Measurements from ENCODE around the gene SYNE2. TPM values are rescaled to one million over a fixed set of nuclear protein-coding genes. Genes with fewer than 3 reads are reported as not detected.

Gene SYNE2
- total and polyA plus RNA-seq, 4 experiments from 2014 or later: 14.2 to 280 (median 189) TPM

DNA sequence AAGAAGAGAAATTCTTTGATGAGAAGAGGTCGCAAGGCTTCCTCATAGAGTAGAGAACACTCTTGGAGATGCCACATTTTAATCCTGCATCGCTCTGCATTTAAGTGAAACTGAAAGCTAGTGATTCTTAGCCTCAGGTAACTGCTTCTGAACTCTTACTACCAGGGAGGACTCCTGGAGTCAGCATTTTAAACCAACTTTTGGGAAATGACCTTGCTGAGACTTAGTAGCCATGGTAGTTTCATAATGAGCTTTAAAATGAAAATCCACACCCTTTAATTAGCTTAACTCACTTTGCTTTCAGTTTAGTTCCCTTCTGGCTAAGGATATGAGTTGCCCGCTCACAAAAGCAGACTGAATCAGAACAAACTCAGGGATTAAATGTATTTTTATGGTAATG lies 80.3 kb downstream of the SYNE2 start:
- Mint-ChIP-seq H3K36me3 (peaks cover 9 to 10% of the 10 kb centered on the region in 2 donors), H3K4me1 (peaks cover 25 to 48% (median 33%) of the 10 kb centered on the region in 4 donors), H3K9me3 (no peaks in the 10 kb centered on the region), H3K27me3 (no peaks in the 10 kb centered on the region), H3K4me3 (peak overlapping the region; percentile 7 to 79 (median 70)), H3K27ac (peak overlapping the region; percentile 17 to 84 (median 66))
- intact Hi-C loops (cut with micrococcal nuclease): loop anchor here (5.0 kb wide), 1 partner anchor 41 kb away; no protein-coding TSS in a partner anchor
- Histone ChIP-seq H3K4me1 (ENCODE audit: insufficient read depth, low read length) (peaks cover 56% of the 10 kb centered on the region), H3K4me3 (ENCODE audit: low read length in 2 of 2) (peak overlapping the region in 1 of 2 donors; percentile 3), H3K27ac (ENCODE audit: low read depth, low read length) (peak overlapping the region; percentile 14), H3K27me3 (ENCODE audit: insufficient read depth, low read length) (no peaks in the 10 kb centered on the region), H3K36me3 (ENCODE audit: insufficient read depth, low read length) (no peaks in the 10 kb centered on the region), H3K9me3 (ENCODE audit: control insufficient read depth in 1 of 2, low read length in 2 of 2) (no peaks in the 10 kb centered on the region)
- ChIA-PET POLR2A (ENCODE audit: partially characterized antibody) (interaction anchor here (0.8 to 2.2 kb wide), 6 partner anchors 10 to 80 kb away, joined by 3 to 9 read pairs (median 6); partner anchors contain the start of gene SYNE2), CTCF (ENCODE audit: partially characterized antibody) (interaction anchor here (0.7 to 1.8 kb wide), 4 partner anchors 9 to 81 kb away, joined by 3 to 6 read pairs (median 4); partner anchors contain the start of gene SYNE2)
- peak in 3 of 5 donors; percentile 5 to 18 (median 17) for DNase-seq

DNA sequence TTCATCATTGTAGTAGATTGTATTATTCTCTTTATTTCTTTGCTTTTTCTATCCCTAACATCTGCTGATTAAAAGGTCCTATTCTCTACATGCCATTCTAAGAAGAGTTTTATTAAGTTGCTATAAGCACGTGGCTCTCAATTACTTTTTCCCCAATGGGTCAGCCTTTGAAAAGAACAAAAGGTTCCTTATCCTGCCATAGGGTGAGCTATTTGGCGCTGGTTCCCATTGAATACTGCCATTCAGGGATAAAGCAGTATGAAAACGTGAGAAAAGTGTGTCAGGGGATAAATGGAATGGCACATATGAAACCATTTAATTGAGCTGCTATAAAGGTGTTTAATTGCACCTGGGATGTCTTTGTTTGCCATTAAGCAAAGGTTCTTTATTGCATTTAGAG lies 80.9 kb downstream of the SYNE2 start:
- intact Hi-C loops (cut with micrococcal nuclease): loop anchor here (5.0 kb wide), 1 partner anchor 41 kb away; no protein-coding TSS in a partner anchor
- H3K27me3 ChIP-seq (ENCODE audit: insufficient read depth, low read length): no peaks in the 10 kb centered on the region
- DNase-seq: no peak
- H3K4me1 ChIP-seq (ENCODE audit: insufficient read depth, low read length): peaks cover 62% of the 10 kb centered on the region
- Mint-ChIP-seq H3K27ac (peak overlapping the region; percentile 1 to 84 (median 59)), H3K36me3 (peaks cover 7 to 9% of the 10 kb centered on the region in 2 donors), H3K27me3 (no peaks in the 10 kb centered on the region), H3K9me3 (no peaks in the 10 kb centered on the region), H3K4me3 (peak overlapping the region in 6 of 8 donors; percentile 14 to 79 (median 53)), H3K4me1 (peaks cover 22 to 42% (median 29%) of the 10 kb centered on the region in 4 donors)
- no peak overlapping the region for H3K27ac ChIP-seq (ENCODE audit: low read depth, low read length)
- CTCF ChIA-PET (ENCODE audit: partially characterized antibody): interaction anchor here (0.7 to 1.8 kb wide), 3 partner anchors 9 to 81 kb away, joined by 4 to 6 read pairs (median 4); partner anchors contain the start of gene SYNE2
- no peak overlapping the region for H3K4me3 ChIP-seq (ENCODE audit: low read length in 2 of 2)
- no peaks in the 10 kb centered on the region for H3K36me3 ChIP-seq (ENCODE audit: insufficient read depth, low read length)
- POLR2A ChIA-PET (ENCODE audit: partially characterized antibody): interaction anchor here (0.5 to 2.2 kb wide), 6 partner anchors 10 to 553 kb away, joined by 3 to 9 read pairs (median 6); partner anchors contain the start of gene SYNE2
- no peaks in the 10 kb centered on the region for H3K9me3 ChIP-seq (ENCODE audit: control insufficient read depth in 1 of 2, low read length in 2 of 2)

DNA sequence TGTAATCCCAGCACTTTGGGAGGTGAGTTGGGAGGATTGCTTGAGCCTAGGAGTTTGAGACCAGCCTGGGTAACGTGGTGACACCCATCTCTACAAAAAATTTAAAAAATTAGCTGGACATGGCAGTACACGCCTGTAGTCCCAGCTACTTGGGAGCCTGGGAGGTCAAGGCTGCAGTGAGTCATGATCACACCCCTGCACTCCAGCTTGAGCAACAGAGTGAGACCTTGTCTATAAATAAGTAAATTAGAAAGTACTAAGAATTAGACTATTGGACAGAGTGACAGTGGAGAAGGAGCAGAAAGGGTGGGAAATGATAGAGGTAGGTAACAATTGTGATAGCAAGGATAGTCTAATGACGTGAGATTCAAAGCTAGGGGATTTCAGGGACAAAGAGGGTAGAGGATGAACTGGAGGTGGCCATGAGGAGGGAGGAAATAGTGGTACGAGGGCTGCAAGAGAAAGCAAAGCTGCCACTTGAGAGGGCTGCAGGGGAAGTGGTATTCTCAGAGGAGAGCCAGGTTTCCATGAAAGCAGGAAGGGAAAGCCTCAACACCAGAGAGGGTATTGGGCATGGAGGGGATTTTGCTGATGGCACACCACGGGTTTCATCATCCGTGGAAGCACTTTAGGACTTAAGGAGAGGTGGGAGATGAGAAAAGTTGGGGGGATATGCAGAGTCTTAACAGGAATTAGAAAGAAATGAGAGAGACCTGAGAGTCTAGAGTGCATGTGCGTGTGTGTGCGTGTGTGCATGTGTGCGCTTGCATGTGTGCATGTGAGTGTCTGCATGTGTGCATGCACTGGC lies 85.6 kb downstream of the SYNE2 start:
- CTCF ChIA-PET (ENCODE audit: partially characterized antibody): interaction anchor here (0.6 to 1.4 kb wide), 3 partner anchors 20 to 84 kb away, joined by 3 read pairs; no protein-coding TSS in a partner anchor
- Mint-ChIP-seq H3K9me3 (no peaks in the 10 kb centered on the region), H3K27me3 (no peaks in the 10 kb centered on the region), H3K4me3 (no peak overlapping the region), H3K4me1 (peaks cover 24 to 47% (median 35%) of the 10 kb centered on the region in 4 donors), H3K27ac (no peak overlapping the region), H3K36me3 (peaks cover 8 to 20% of the 10 kb centered on the region in 2 donors)
- H3K4me1 ChIP-seq (ENCODE audit: insufficient read depth, low read length): peaks cover 76% of the 10 kb centered on the region
- peaks cover 5% of the 10 kb centered on the region for H3K36me3 ChIP-seq (ENCODE audit: insufficient read depth, low read length)
- H3K27me3 ChIP-seq (ENCODE audit: insufficient read depth, low read length): no peaks in the 10 kb centered on the region
- DNase-seq: peak in 4 of 5 donors; percentile 12 to 26 (median 20)
- H3K4me3 ChIP-seq (ENCODE audit: low read length in 2 of 2): no peak overlapping the region
- intact Hi-C loops (cut with micrococcal nuclease): no loop called here
- POLR2A ChIA-PET (ENCODE audit: partially characterized antibody): interaction anchor here (0.7 to 4.7 kb wide), 4 partner anchors 17 to 85 kb away, joined by 3 to 57 read pairs (median 3); partner anchors contain the start of gene SYNE2
- H3K27ac ChIP-seq (ENCODE audit: low read depth, low read length): peak overlapping the region; percentile 30
- H3K9me3 ChIP-seq (ENCODE audit: control insufficient read depth in 1 of 2, low read length in 2 of 2): no peaks in the 10 kb centered on the region

DNA sequence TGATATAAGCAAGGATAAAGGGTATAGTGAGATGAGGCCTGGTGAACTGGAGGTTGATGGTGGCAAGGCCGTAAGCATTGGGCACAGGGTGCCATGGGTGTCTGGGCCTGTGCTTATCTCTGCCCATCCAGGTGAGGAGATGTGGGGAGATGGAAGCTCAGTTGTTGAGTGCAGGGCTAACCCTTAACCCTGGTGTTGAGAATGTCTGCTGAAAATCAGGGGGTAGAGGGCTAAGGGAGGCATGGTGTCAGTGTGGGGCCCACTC lies 86.1 kb downstream of the SYNE2 start:
- H3K4me1 ChIP-seq (ENCODE audit: insufficient read depth, low read length): peaks cover 70% of the 10 kb centered on the region
- intact Hi-C loops (cut with micrococcal nuclease): no loop called here
- H3K27ac ChIP-seq (ENCODE audit: low read depth, low read length): no peak overlapping the region
- no peaks in the 10 kb centered on the region for H3K27me3 ChIP-seq (ENCODE audit: insufficient read depth, low read length)
- no peaks in the 10 kb centered on the region for H3K9me3 ChIP-seq (ENCODE audit: control insufficient read depth in 1 of 2, low read length in 2 of 2)
- H3K27ac Mint-ChIP-seq: no peak overlapping the region
- peaks cover 10 to 20% of the 10 kb centered on the region in 2 donors for H3K36me3 Mint-ChIP-seq
- H3K9me3 Mint-ChIP-seq: no peaks in the 10 kb centered on the region
- no peaks in the 10 kb centered on the region for H3K27me3 Mint-ChIP-seq
- CTCF ChIA-PET (ENCODE audit: partially characterized antibody): interaction anchor here (1.1 to 1.4 kb wide), 2 partner anchors 28 to 85 kb away, joined by 3 read pairs; no protein-coding TSS in a partner anchor
- no peak overlapping the region for H3K4me3 ChIP-seq (ENCODE audit: low read length in 2 of 2)
- POLR2A ChIA-PET (ENCODE audit: partially characterized antibody): interaction anchor here (0.7 to 4.7 kb wide), 3 partner anchors 16 to 86 kb away, joined by 3 to 57 read pairs (median 3); partner anchors contain the start of gene SYNE2
- DNase-seq: no peak
- no peak overlapping the region for H3K4me3 Mint-ChIP-seq
- peaks cover 5% of the 10 kb centered on the region for H3K36me3 ChIP-seq (ENCODE audit: insufficient read depth, low read length)
- H3K4me1 Mint-ChIP-seq: peaks cover 21 to 41% (median 31%) of the 10 kb centered on the region in 4 donors

DNA sequence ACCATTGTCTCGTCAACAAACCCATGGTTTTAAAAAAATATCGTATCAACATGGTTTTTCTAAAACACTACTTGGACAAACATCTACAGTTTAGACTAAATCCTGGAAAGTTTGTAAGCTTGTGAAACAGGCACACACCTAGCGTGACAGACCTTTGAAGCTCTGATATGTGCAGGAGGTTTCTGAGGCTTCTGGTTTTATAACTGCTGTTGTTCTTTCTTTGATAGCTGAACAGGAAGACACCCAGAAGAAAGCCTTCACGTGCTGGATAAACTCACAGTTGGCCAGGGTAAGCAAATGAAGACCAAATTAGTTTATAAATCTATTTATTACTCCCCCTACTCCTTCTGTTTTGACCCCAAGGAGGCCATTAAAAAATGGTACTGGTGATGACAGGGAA lies 87.6 kb downstream of the SYNE2 start:
- no peaks in the 10 kb centered on the region for H3K27me3 Mint-ChIP-seq
- peak in 4 of 5 donors; percentile 23 to 37 (median 28) for DNase-seq
- Histone ChIP-seq H3K9me3 (ENCODE audit: control insufficient read depth in 1 of 2, low read length in 2 of 2) (no peaks in the 10 kb centered on the region), H3K4me3 (ENCODE audit: low read length in 2 of 2) (no peak overlapping the region), H3K36me3 (ENCODE audit: insufficient read depth, low read length) (peaks cover 8% of the 10 kb centered on the region), H3K27ac (ENCODE audit: low read depth, low read length) (peak overlapping the region; percentile 18), H3K4me1 (ENCODE audit: insufficient read depth, low read length) (peaks cover 58% of the 10 kb centered on the region), H3K27me3 (ENCODE audit: insufficient read depth, low read length) (no peaks in the 10 kb centered on the region)
- H3K4me3 Mint-ChIP-seq: peak overlapping the region; percentile 24 to 72 (median 60)
- POLR2A ChIA-PET (ENCODE audit: partially characterized antibody): interaction anchor here (0.9 to 4.7 kb wide), 12 partner anchors 8 to 87 kb away, joined by 3 to 57 read pairs (median 4); partner anchors contain the start of gene SYNE2
- peak overlapping the region in 6 of 7 donors; percentile 77 to 88 (median 87) for H3K27ac Mint-ChIP-seq
- H3K4me1 Mint-ChIP-seq: peaks cover 13 to 30% (median 24%) of the 10 kb centered on the region in 4 donors
- no peaks in the 10 kb centered on the region for H3K9me3 Mint-ChIP-seq
- CTCF ChIA-PET (ENCODE audit: partially characterized antibody): interaction anchor here (0.9 to 3.2 kb wide), 6 partner anchors 50 to 140 kb away, joined by 3 to 23 read pairs (median 4); partner anchors contain the start of gene SYNE2
- peaks cover 14 to 24% of the 10 kb centered on the region in 2 donors for H3K36me3 Mint-ChIP-seq
- intact Hi-C loops (cut with micrococcal nuclease): loop anchor here (1.0 kb wide), 1 partner anchor 86 kb away; no protein-coding TSS in a partner anchor

DNA sequence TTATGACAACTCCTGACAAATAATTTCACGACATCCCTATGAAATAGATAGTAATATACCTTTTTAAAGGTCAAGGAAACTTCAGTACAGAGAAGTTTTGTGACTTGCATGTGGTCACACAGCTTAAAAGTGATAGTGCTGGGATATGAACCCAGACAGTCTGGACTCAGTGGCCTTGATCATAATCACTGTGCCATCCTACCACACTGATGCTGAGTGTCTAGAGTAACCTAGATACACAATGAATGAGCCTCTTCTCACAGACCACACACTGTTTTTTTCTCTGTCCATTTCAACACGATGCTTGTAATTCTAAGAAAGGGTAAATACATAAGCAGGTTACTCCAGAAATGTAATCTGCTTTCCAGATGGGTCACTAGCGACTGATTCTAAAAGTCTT lies 88.2 kb downstream of the SYNE2 start:
- no peak for DNase-seq

More for the DNA sequence above, 88.2 kb downstream of the SYNE2 start:
- ChIA-PET CTCF (ENCODE audit: partially characterized antibody) (interaction anchor here (1.3 to 3.2 kb wide), 3 partner anchors 51 to 88 kb away, joined by 3 to 23 read pairs (median 5); partner anchors contain the start of gene SYNE2), POLR2A (ENCODE audit: partially characterized antibody) (interaction anchor here (0.9 to 4.7 kb wide), 9 partner anchors 9 to 88 kb away, joined by 3 to 57 read pairs (median 4); partner anchors contain the start of gene SYNE2)
- Mint-ChIP-seq H3K9me3 (no peaks in the 10 kb centered on the region), H3K27ac (peak overlapping the region in 5 of 7 donors; percentile 29 to 87 (median 66)), H3K4me1 (peaks cover 13 to 29% (median 23%) of the 10 kb centered on the region in 4 donors), H3K27me3 (no peaks in the 10 kb centered on the region), H3K36me3 (peaks cover 14 to 29% of the 10 kb centered on the region in 2 donors), H3K4me3 (peak overlapping the region in 1 of 8 donors; percentile 54)
- Histone ChIP-seq H3K36me3 (ENCODE audit: insufficient read depth, low read length) (peaks cover 14% of the 10 kb centered on the region), H3K27ac (ENCODE audit: low read depth, low read length) (peak overlapping the region; percentile 18), H3K4me3 (ENCODE audit: low read length in 2 of 2) (no peak overlapping the region), H3K4me1 (ENCODE audit: insufficient read depth, low read length) (peaks cover 57% of the 10 kb centered on the region), H3K9me3 (ENCODE audit: control insufficient read depth in 1 of 2, low read length in 2 of 2) (no peaks in the 10 kb centered on the region), H3K27me3 (ENCODE audit: insufficient read depth, low read length) (no peaks in the 10 kb centered on the region)
- intact Hi-C loops (cut with micrococcal nuclease): no loop called here
